ENCODE measurements around the gene PAK5. TPM values are rescaled to one million over a fixed set of nuclear protein-coding genes. Genes with fewer than 3 reads are reported as not detected.

Gene PAK5
- total and polyA plus RNA-seq, 4 donors, result 0.02 to 0.17 (median 0.04) TPM; not detected in 1

DNA sequence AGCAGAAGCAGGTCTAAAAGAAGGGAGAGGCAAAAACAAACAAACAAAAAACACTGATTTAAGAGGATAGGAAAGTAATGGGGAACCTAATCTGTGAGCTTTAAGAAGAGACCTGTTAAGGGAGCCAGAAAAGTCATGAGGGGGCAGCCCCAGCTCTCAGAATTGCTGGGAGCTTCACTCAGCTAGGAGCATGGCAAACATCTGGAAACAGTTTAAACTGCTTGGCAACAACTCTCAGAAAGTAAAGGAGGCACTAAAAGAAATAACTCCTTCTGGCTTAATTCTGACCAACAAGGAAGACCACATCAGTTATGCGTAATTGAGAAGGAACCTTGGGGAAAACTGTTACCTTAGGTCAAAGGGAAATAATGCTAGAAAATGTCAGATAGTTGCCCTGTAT is 203.1 kb downstream of the PAK5 start (continued):
- no peak for TF ChIP-seq FOXA1 (IDR thresholded peaks at IDR 0.05)
- no peak for TF ChIP-seq RAD21 (IDR thresholded peaks at IDR 0.05)
- TF ChIP-seq RXRA (IDR thresholded peaks at IDR 0.05), result no peak
- TF ChIP-seq NR2F2 (IDR thresholded peaks at IDR 0.05), result no peak

DNA sequence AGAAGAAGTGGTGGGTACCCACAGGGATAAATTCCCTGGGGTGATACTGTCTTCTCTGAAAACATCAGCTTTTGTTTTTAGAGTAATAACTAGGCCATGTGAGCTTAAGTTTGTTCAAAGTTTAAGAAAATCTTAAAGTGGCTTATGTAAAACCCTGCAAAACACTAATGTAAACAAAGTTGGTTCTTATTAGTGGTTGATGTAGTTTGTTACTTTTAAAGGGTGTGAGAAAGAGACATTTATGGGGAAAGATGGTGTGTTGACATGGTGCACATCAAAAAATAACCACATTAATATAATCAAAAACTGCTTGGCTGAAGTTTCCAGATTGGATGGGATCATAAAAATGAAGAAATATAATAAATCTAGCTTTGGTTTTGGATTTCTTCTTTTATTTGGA is 204.5 kb downstream of the PAK5 start:
- no peak for DNase-seq (ENCODE audit: low spot score)
- Histone ChIP-seq H3K27me3 (ENCODE audit: control insufficient read depth in 4 of 4, insufficient read depth in 4 of 4, low read length in 3 of 4) (no peaks in the 10 kb centered on the region), H3K9me3 (ENCODE audit: control insufficient read depth in 4 of 4, low read length in 3 of 4) (no peaks in the 10 kb centered on the region), H3K27ac (ENCODE audit: low read depth in 1 of 2, low read length in 2 of 2) (no peak overlapping the region), H3K4me1 (ENCODE audit: control insufficient read depth in 4 of 4, insufficient read depth in 4 of 4, low read length in 3 of 4) (no peaks in the 10 kb centered on the region), H3K9ac (ENCODE audit: low read depth in 1 of 2, low read length in 2 of 2) (no peak overlapping the region), H3K4me3 (ENCODE audit: low read depth in 1 of 3, low read length in 3 of 3) (no peak overlapping the region), H3K36me3 (ENCODE audit: control insufficient read depth in 4 of 4, insufficient read depth in 3 of 4, low read depth in 1 of 4, low read length in 3 of 4) (no peaks in the 10 kb centered on the region)
- TF ChIP-seq HNF4A (conservative IDR thresholded peaks at IDR 0.05), result no peak
- TF ChIP-seq NR2F2 (IDR thresholded peaks at IDR 0.05), result no peak
- TF ChIP-seq TAF1 (conservative IDR thresholded peaks at IDR 0.05), result no peak
- TF ChIP-seq SP1 (IDR thresholded peaks at IDR 0.05), result no peak
- TF ChIP-seq GABPA (IDR thresholded peaks at IDR 0.05 in 1 of 2, conservative IDR thresholded peaks at IDR 0.05 in 1 of 2), result no peak
- TF ChIP-seq, protein P1, sequence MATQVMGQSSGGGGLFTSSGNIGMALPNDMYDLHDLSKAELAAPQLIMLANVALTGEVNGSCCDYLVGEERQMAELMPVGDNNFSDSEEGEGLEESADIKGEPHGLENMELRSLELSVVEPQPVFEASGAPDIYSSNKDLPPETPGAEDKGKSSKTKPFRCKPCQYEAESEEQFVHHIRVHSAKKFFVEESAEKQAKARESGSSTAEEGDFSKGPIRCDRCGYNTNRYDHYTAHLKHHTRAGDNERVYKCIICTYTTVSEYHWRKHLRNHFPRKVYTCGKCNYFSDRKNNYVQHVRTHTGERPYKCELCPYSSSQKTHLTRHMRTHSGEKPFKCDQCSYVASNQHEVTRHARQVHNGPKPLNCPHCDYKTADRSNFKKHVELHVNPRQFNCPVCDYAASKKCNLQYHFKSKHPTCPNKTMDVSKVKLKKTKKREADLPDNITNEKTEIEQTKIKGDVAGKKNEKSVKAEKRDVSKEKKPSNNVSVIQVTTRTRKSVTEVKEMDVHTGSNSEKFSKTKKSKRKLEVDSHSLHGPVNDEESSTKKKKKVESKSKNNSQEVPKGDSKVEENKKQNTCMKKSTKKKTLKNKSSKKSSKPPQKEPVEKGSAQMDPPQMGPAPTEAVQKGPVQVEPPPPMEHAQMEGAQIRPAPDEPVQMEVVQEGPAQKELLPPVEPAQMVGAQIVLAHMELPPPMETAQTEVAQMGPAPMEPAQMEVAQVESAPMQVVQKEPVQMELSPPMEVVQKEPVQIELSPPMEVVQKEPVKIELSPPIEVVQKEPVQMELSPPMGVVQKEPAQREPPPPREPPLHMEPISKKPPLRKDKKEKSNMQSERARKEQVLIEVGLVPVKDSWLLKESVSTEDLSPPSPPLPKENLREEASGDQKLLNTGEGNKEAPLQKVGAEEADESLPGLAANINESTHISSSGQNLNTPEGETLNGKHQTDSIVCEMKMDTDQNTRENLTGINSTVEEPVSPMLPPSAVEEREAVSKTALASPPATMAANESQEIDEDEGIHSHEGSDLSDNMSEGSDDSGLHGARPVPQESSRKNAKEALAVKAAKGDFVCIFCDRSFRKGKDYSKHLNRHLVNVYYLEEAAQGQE (IDR thresholded peaks at IDR 0.05), result no peak

DNA sequence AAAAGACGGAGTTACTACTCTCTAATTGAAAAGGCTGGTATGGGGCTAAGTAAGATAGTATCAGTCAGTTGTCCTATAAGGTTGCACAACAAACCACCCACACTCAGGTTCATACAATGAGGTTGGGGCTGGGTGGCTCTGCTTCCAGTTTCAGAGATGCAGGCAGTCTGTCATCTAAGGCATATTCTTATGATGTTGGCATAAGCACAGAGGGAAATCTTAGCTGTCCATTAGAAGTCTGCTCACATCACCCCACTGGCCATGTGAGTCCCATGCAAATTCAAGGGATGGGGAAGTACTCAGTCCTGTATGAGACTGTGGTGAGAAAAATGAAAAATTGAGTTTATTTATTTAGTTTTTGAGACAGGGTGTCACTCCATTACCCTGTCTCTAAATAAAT is 205.9 kb downstream of the PAK5 start:
- H3K27me3 ChIP-seq (ENCODE audit: control insufficient read depth in 4 of 4, insufficient read depth in 4 of 4, low read length in 3 of 4), result peaks cover 0 to 4% (median 2%) of the 10 kb centered on the region in 4 donors
- H3K4me3 ChIP-seq (ENCODE audit: low read depth in 1 of 3, low read length in 3 of 3), result no peak overlapping the region
- TF ChIP-seq SP1 (IDR thresholded peaks at IDR 0.05), result no peak
- no peak for TF ChIP-seq FOXA2 (IDR thresholded peaks at IDR 0.05)
- TF ChIP-seq EGR1 (IDR thresholded peaks at IDR 0.05; ENCODE audit: low read depth in 2 of 2), result no peak
- TF ChIP-seq, protein P2, sequence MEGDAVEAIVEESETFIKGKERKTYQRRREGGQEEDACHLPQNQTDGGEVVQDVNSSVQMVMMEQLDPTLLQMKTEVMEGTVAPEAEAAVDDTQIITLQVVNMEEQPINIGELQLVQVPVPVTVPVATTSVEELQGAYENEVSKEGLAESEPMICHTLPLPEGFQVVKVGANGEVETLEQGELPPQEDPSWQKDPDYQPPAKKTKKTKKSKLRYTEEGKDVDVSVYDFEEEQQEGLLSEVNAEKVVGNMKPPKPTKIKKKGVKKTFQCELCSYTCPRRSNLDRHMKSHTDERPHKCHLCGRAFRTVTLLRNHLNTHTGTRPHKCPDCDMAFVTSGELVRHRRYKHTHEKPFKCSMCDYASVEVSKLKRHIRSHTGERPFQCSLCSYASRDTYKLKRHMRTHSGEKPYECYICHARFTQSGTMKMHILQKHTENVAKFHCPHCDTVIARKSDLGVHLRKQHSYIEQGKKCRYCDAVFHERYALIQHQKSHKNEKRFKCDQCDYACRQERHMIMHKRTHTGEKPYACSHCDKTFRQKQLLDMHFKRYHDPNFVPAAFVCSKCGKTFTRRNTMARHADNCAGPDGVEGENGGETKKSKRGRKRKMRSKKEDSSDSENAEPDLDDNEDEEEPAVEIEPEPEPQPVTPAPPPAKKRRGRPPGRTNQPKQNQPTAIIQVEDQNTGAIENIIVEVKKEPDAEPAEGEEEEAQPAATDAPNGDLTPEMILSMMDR (IDR thresholded peaks at IDR 0.05; ENCODE audit: low read depth, low read length, missing input control), result no peak
- TF ChIP-seq YY1 (IDR thresholded peaks at IDR 0.05), result no peak
- TF ChIP-seq HNF4G (IDR thresholded peaks at IDR 0.05), result no peak
- no peak for TF ChIP-seq GABPA (IDR thresholded peaks at IDR 0.05 in 1 of 2, conservative IDR thresholded peaks at IDR 0.05 in 1 of 2)
- TF ChIP-seq TAF1 (conservative IDR thresholded peaks at IDR 0.05), result no peak
- TF ChIP-seq, protein P1 (IDR thresholded peaks at IDR 0.05), result no peak
- TF ChIP-seq, protein P3, sequence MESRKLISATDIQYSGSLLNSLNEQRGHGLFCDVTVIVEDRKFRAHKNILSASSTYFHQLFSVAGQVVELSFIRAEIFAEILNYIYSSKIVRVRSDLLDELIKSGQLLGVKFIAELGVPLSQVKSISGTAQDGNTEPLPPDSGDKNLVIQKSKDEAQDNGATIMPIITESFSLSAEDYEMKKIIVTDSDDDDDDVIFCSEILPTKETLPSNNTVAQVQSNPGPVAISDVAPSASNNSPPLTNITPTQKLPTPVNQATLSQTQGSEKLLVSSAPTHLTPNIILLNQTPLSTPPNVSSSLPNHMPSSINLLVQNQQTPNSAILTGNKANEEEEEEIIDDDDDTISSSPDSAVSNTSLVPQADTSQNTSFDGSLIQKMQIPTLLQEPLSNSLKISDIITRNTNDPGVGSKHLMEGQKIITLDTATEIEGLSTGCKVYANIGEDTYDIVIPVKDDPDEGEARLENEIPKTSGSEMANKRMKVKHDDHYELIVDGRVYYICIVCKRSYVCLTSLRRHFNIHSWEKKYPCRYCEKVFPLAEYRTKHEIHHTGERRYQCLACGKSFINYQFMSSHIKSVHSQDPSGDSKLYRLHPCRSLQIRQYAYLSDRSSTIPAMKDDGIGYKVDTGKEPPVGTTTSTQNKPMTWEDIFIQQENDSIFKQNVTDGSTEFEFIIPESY (IDR thresholded peaks at IDR 0.05), result no peak
- no peaks in the 10 kb centered on the region for H3K4me1 ChIP-seq (ENCODE audit: control insufficient read depth in 4 of 4, insufficient read depth in 4 of 4, low read length in 3 of 4)
- DNase-seq (ENCODE audit: low spot score), result no peak
- no peaks in the 10 kb centered on the region for H3K36me3 ChIP-seq (ENCODE audit: control insufficient read depth in 4 of 4, insufficient read depth in 3 of 4, low read depth in 1 of 4, low read length in 3 of 4)
- H3K9me3 ChIP-seq (ENCODE audit: control insufficient read depth in 4 of 4, low read length in 3 of 4), result no peaks in the 10 kb centered on the region
- 42% methylated on average over 1 of the region's 1 CpG for WGBS
- no peak overlapping the region for H3K9ac ChIP-seq (ENCODE audit: low read depth in 1 of 2, low read length in 2 of 2)
- no peak overlapping the region for H3K27ac ChIP-seq (ENCODE audit: low read depth in 1 of 2, low read length in 2 of 2)
